Anterior cingulate cortex (tissue), 58 donors: ENCODE results near the gene LRRC8D.

Source experiments
- DNase-seq, 58 donors: peaks; one replicate each; lab custom pipeline; 2025; lab: John Stamatoyannopoulos, UW

LRRC8D gene

DNA sequence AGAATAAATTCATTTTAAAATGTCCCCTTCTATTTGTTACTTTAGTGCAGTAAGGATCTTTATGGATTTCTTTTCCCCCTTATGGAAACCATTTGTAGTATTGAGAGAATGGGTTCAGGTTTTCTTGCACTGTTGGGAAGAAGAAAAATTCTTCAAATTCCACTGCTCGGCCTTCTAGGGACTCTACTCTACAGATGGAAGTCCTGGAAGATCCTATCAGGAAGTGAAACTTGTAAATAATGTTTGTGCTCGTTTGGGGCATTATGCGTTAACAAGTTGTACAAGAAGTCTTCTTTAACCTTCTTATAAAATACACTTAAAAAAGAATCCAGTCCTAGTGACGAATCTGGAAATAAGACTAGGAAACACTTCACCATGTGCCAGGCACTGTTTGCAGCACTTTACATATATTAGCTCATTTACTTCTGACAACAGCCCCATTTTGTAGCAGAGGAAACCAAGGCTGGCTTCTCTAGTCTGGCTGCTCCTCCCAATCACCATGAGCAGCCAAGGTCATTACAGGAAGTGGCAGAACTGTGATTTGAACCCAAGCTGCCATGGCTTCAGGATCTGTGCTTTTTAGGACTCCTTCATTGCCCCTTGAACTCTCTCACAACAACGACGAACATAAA is 11.8 kb downstream of the LRRC8D start:
- DNase-seq, result peak in 8 of 58 donors; percentile 8 to 37 (median 17)

GRCh38 chr1:89833183-89834082 is 12.6 kb downstream of the LRRC8D start:
- DNase-seq, result peak in 49 of 58 donors; percentile 2 to 86 (median 57)

DNA sequence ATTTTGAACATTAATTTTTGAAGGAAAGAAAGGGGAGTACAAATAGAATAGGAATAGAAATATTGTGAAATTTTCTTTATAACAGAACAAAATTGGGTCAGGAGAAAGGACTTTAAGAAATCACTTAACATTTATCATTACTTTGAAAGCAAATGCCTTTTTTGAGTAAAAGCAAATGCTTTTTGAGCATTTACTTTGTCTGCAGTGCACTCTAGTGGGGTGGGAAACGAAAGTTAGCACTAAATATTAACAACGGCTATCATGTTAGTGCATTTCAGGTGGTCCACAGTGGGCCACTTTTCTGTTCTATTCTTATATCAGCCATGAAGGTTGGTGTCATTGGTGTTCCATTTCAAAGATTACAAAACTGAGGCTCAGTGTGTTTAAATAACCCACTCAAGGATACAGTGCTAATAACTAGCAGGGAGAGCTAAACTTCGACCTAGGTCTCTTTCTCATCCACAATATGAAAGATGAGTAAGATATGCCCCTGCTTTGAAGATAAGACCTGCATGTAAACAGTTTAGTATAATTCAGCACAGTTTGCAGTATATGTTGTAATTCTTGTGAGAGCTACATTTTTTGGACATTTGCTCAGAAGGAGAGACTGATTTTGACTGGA is 13.4 kb downstream of the LRRC8D start:
- no peak for DNase-seq

- no peak for DNase-seq
These were observed 15.6 kb downstream of the LRRC8D start for GRCh38 chr1:89836252-89837035.

DNA sequence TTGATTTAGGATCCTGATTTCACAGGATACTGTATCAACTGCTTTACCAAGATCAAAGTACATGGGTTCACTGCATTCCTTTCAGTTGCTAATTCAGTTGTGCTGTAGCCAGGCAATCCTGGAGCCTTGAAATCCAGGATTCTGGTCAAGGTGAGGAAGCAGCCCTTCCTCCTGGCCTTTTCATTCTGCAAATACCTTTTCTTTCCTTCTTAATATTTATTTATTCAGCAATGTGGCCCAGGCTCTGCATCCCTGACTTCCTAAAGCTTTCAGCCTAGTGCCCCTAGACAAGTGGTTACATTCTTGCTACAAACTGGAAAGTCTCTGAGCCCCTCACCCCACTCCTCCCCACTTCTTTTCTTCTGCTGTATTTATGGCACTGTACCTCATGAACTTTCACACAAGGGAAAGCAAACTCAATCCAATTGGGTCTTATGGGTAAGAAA is 16.2 kb downstream of the LRRC8D start:
- DNase-seq, result no peak

GRCh38 chr1:89837510-89837909 is 16.7 kb downstream of the LRRC8D start:
- DNase-seq, result no peak

GRCh38 chr1:89839516-89839915 is 18.7 kb downstream of the LRRC8D start:
- no peak for DNase-seq

GRCh38 chr1:89841507-89841906 is 20.7 kb downstream of the LRRC8D start:
- DNase-seq, result no peak

DNA sequence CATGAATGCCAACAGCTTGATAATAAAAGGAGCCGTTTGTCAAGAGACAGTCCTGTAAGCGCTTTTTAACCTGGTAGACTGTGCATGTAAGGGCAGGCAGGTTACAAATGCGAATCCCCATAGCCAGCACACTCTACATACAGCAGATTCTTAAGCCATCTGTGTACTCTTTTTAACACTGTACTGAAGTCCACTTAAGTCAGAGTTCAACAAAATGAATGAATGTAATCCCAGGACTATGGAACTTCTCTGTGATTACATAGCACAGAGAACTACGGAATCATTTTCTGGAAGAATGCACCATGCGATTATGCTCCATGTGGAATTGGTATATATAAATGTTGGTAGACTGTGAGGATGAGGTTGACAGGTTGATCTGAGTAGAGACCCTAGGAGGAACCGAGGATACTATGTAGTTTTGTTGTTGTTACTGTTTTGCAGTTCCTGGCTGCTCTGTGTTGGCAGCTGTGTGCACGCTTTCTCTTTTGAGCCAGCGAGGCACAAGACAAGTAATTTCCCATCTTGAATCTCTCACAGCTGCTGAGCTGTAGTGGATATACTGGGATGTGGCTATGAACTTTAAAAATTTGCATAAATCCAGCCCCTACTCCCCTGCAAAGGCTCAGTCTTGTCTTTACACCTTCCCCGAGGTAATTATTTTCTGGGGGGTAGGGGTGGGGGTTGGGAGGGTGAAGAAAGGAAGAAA is 21.9 kb downstream of the LRRC8D start:
- peak in 5 of 58 donors; percentile 3 to 63 (median 28) for DNase-seq

DNA sequence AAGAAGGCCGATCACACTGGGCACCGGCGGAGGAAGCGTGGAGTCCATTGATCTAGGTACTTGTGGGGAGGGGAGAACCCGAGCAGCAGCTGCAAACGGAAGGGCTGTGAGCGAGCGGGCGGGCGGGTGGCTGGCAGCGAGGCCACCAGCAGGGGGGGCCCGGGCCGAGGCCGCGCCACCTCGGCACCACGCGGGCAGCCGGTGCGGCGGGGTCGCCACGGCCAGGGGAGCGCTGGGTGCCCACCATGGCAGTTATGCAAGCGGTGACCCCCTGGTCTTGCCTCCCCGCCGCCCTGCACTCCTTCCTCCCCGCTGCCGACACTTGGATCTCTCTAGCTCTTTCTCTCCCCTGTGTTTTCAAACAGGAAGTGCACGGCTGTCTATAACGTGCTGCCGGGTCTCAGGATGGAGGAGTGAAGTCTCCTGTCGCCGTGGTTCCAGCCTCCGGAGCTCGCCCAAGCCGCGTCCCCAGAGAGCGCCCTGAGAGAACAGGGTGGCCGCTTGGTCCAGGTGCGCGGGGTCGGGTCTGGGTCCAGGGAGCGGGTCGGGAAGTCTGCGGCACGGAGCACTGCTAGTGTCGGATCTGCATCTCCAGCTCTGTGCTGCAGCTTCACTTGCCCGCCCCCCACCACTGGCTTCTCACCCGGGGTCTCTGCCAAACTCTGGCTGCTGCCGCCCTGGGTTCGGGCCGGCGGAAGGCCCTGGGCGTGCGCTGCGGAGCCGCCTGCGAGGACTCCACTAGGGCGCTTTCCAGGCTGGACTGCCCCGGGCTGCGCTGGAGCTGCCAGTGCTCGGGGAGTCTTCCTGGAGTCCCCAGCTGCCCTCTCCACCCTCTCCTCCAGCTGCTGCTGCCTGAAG is 22.7 kb downstream of the LRRC8D start:
- peak in 53 of 58 donors; percentile 18 to 77 (median 62) for DNase-seq

GRCh38 chr1:89844241-89844807 is 23.5 kb downstream of the LRRC8D start:
- no peak for DNase-seq

- DNase-seq, result no peak
These were observed 24.0 kb downstream of the LRRC8D start for GRCh38 chr1:89844860-89845259.

- DNase-seq, result no peak
These were observed 26.4 kb downstream of the LRRC8D start for GRCh38 chr1:89847191-89847729.

DNA sequence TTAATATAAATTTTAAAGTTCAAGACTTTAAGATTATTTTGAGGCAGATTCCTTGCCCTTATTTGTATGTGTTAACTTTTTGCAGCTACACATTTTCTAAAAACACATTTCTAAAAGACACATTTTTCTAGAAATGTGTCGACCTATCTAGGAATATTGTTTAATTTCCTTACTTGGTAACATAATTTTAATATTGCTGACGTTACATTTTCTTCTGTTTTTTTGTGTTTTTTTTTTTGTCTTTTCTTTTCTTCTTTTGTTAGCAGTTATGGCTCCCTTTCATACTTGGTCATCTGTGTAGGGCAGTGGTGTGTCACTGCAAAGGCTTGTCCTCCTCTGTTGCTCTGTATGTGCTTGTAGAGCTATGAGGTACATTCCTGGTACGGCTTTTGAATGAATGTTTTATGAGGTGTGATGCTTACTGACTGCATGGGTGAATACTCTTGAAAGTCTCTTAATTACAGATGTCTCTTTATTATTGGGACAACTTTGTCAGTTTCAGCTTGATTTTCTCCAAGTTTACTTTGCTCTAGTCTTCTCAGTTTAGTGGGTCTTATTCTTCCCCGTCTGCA is 30.1 kb downstream of the LRRC8D start:
- DNase-seq, result no peak

GRCh38 chr1:89854140-89854539 is 33.3 kb downstream of the LRRC8D start:
- DNase-seq, result no peak

DNA sequence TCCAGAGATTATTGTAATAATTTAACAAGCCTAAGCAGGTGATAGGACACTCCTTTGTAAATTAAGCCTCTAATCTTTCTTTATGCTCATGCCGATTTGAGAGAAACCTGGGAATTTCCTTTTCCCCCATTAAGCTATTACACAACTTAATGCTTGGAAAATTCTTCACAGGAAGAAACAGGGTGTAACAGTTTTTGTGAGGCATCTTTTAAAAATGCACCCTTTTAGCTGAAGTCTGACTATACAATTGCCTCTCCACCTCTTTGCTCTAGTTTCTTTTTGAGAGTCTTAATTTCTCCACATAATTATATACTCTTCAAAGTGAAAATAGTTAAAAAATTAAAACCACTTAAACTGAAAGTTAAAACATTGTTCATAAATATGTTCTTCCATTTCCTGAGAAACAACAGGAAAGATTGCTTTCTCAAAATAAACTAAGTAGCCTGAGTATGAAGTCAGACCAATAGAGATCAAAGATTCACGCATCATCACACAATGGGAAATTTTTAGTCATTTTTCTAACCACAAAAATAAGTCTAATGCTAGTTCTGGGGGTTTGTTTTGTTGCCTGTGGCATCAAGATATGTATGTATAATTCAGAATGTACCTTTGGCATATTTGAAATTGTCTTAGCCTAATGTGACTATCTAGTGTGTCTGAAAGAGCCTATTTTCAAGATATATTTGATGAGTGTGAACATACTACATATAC is 34.7 kb downstream of the LRRC8D start:
- no peak for DNase-seq

DNA sequence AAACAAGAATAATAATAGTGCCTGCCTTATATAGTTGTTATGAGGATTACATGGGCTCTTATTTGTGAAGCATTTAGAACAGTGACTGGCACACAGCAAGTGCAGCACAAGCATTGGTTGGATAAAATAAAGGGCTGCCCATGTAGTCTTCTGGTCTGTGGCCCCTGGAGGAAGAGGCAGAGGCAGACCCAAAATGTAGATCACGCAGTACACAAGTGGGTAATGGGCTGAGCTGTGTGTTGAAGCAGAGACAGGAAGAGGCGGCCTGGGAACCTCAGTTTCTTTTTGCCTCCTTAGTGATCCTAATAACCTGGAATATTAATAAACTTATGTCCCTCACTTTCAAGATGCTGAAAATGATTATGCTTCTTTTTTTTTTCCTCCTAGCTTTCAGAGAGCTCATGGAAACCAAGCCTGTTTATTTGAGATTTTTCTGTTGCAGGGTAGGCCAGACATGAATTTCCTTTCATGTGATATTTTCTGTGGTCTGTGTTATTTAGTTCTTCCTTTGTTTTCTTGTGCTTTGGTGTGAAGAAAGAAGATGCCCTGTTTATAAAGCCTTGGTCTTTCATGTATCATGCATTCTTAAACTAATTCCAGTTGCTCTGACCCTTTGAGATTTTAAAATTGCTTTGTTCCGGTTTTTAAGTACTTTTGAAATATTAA is 42.5 kb downstream of the LRRC8D start:
- DNase-seq, result no peak
